ENCODE data around the gene LGALS3BP. TPM values are rescaled to one million over a fixed set of nuclear protein-coding genes. Genes with fewer than 3 reads are reported as not detected.

The LGALS3BP gene
- total and polyA plus RNA-seq, 2 donors (not counting 1 experiment from before 2014, with no cell fraction given) = 1.8 to 7.5 TPM

DNA sequence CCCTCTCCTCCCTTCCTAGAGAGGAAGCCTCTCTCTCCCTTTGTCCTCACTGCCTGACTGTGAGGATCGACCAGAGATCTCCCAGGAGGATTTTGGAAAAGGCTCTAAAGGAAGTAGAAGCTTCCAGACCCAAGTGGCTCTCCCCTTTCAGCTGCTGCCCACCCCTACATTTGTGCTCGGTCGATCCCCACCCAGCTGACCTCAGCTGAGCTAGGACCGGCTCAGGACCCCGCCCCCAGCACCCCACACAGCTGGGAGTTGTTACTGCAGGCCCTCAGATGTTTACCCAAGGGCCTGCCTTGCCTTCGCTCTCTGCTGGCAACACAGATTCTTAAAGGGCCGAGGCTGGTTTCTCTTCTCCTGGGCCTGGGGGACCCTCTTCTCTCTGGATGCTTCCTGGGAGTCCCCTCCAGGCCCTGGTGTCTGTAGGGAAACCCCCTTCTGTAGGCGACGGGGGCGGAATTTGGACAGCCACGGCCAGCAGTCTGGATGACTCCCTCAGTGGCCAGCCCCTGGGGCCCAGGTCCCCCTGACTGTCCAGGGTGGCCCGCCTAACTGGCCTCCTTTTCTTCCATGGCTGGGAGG, 27.7 kb downstream of the LGALS3BP start:
- H3K4me2 ChIP-seq (replicated peaks; ENCODE audit: low read depth, low read length, poor library complexity, severe bottlenecking) = no peak overlapping the region
- no peaks in the 10 kb centered on the region for H3K36me3 ChIP-seq (replicated peaks in 1 of 2; ENCODE audit: control extremely low read depth in 1 of 2, control insufficient read depth in 1 of 2, extremely low read depth in 1 of 2, insufficient read depth in 2 of 2, low read length in 1 of 2)
- Mint-ChIP-seq H3K27ac (no peak overlapping the region), H3K27me3 (peaks cover 10% of the 10 kb centered on the region), H3K4me1 (peaks cover under 1% of the 10 kb centered on the region), H3K4me3 (no peak overlapping the region), H3K9me3 (ENCODE audit: insufficient read depth) (peaks cover 1% of the 10 kb centered on the region)
- WGBS (ENCODE audit: insufficient coverage) = 68% methylated on average over 11 of the region's 12 CpGs
- POLR2A ChIA-PET = no interaction called here
- no peak overlapping the region for H3K27ac ChIP-seq (ENCODE audit: low read length in 2 of 2)
- no peak for DNase-seq
- no peaks in the 10 kb centered on the region for H4K20me1 ChIP-seq (ENCODE audit: control insufficient read depth, insufficient read depth, low read length, poor library complexity, severe bottlenecking)
- no peak overlapping the region for H3K9ac ChIP-seq (ENCODE audit: low read length)
- no peak overlapping the region for H2AFZ ChIP-seq (ENCODE audit: insufficient read depth, low read depth, low read length, poor library complexity, severe bottlenecking)
- no peak for TF ChIP-seq EZH2 (IDR thresholded peaks at IDR 0.05; ENCODE audit: borderline replicate concordance, insufficient read depth, low read depth, low read length, poor library complexity, severe bottlenecking)
- TF ChIP-seq, protein P1, sequence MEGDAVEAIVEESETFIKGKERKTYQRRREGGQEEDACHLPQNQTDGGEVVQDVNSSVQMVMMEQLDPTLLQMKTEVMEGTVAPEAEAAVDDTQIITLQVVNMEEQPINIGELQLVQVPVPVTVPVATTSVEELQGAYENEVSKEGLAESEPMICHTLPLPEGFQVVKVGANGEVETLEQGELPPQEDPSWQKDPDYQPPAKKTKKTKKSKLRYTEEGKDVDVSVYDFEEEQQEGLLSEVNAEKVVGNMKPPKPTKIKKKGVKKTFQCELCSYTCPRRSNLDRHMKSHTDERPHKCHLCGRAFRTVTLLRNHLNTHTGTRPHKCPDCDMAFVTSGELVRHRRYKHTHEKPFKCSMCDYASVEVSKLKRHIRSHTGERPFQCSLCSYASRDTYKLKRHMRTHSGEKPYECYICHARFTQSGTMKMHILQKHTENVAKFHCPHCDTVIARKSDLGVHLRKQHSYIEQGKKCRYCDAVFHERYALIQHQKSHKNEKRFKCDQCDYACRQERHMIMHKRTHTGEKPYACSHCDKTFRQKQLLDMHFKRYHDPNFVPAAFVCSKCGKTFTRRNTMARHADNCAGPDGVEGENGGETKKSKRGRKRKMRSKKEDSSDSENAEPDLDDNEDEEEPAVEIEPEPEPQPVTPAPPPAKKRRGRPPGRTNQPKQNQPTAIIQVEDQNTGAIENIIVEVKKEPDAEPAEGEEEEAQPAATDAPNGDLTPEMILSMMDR (IDR thresholded peaks at IDR 0.05) = no peak
- no peaks in the 10 kb centered on the region for H3K4me1 ChIP-seq (ENCODE audit: control insufficient read depth in 2 of 2, insufficient read depth in 2 of 2, low read length in 2 of 2)
- peaks cover 0 to 13% (median 0%) of the 10 kb centered on the region in 4 experiments for H3K27me3 ChIP-seq (replicated peaks in 1 of 4; ENCODE audit: control extremely low read depth in 1 of 4, control insufficient read depth in 3 of 4, insufficient read depth in 4 of 4, low read length in 3 of 4)
- H3K9me3 ChIP-seq (ENCODE audit: control extremely low read depth in 1 of 3, control insufficient read depth in 2 of 3, insufficient read depth in 1 of 3, low read length in 2 of 3) = peaks cover 0 to 30% (median 17%) of the 10 kb centered on the region in 3 donors
- CTCF ChIA-PET = interaction anchor here (1.0 kb wide), 1 partner anchor 12 kb away, joined by 3 read pairs; no protein-coding TSS in a partner anchor
- H3K4me3 ChIP-seq (ENCODE audit: control extremely low read depth in 1 of 5, extremely low read depth in 1 of 5, insufficient read depth in 1 of 5, low read depth in 2 of 5, low read length in 4 of 5) = no peak overlapping the region
- H3K79me2 ChIP-seq (ENCODE audit: control insufficient read depth, insufficient read depth, low read length) = no peaks in the 10 kb centered on the region
- ATAC-seq (ENCODE audit: low read depth) = no peak
- intact Hi-C loops (cut with micrococcal nuclease) = no loop called here

DNA sequence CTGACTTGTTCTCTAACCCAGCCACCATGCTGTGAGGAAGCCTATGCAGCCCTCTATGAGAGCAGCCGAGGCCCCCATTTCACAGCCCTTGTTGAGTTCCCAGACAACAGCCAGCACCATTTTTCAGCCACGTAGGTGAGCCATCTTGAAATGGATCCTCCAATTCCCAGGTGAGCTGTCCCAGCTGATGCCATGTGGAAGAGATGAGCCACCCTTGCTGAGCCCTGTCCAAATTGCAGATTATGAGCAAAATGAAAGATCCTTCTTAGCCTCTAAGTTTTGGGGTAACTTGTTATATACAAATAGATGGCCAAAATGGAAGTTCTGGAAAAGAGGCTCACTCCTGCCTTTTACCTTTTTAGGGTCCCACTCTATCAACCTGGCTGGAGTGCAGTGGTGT, 28.9 kb downstream of the LGALS3BP start:
- no CpG with 5 or more reads among the region's 2 CpGs for WGBS (ENCODE audit: insufficient coverage)
- Histone ChIP-seq H3K9ac (ENCODE audit: low read length) (no peak overlapping the region), H3K27me3 (replicated peaks in 1 of 4; ENCODE audit: control extremely low read depth in 1 of 4, control insufficient read depth in 3 of 4, insufficient read depth in 4 of 4, low read length in 3 of 4) (peaks cover 0 to 13% (median 1%) of the 10 kb centered on the region in 4 experiments), H3K27ac (ENCODE audit: low read length in 2 of 2) (no peak overlapping the region), H4K20me1 (ENCODE audit: control insufficient read depth, insufficient read depth, low read length, poor library complexity, severe bottlenecking) (no peaks in the 10 kb centered on the region), H3K4me2 (replicated peaks; ENCODE audit: low read depth, low read length, poor library complexity, severe bottlenecking) (no peak overlapping the region), H3K36me3 (replicated peaks in 1 of 2; ENCODE audit: control extremely low read depth in 1 of 2, control insufficient read depth in 1 of 2, extremely low read depth in 1 of 2, insufficient read depth in 2 of 2, low read length in 1 of 2) (no peaks in the 10 kb centered on the region), H3K9me3 (ENCODE audit: control extremely low read depth in 1 of 3, control insufficient read depth in 2 of 3, insufficient read depth in 1 of 3, low read length in 2 of 3) (peaks cover 0 to 30% (median 17%) of the 10 kb centered on the region in 3 donors), H3K4me1 (ENCODE audit: control insufficient read depth in 2 of 2, insufficient read depth in 2 of 2, low read length in 2 of 2) (peaks cover 0 to 11% of the 10 kb centered on the region in 2 donors), H3K79me2 (ENCODE audit: control insufficient read depth, insufficient read depth, low read length) (no peaks in the 10 kb centered on the region), H3K4me3 (ENCODE audit: control extremely low read depth in 1 of 5, extremely low read depth in 1 of 5, insufficient read depth in 1 of 5, low read depth in 2 of 5, low read length in 4 of 5) (no peak overlapping the region), H2AFZ (ENCODE audit: insufficient read depth, low read depth, low read length, poor library complexity, severe bottlenecking) (no peak overlapping the region)
- no peak for DNase-seq
- Mint-ChIP-seq H3K27ac (no peak overlapping the region), H3K9me3 (ENCODE audit: insufficient read depth) (peaks cover 1% of the 10 kb centered on the region), H3K27me3 (peaks cover 13% of the 10 kb centered on the region), H3K4me1 (peaks cover 12% of the 10 kb centered on the region), H3K4me3 (no peak overlapping the region)
- TF ChIP-seq, protein P1 (IDR thresholded peaks at IDR 0.05) = no peak
- no peak for TF ChIP-seq EZH2 (IDR thresholded peaks at IDR 0.05; ENCODE audit: borderline replicate concordance, insufficient read depth, low read depth, low read length, poor library complexity, severe bottlenecking)
- ChIA-PET CTCF (interaction anchor here (1.0 kb wide), 1 partner anchor 13 kb away, joined by 3 read pairs; no protein-coding TSS in a partner anchor), POLR2A (interaction anchor here (1.4 kb wide), 1 partner anchor 9 kb away, joined by 7 read pairs; no protein-coding TSS in a partner anchor)
- no peak for ATAC-seq (ENCODE audit: low read depth)
- intact Hi-C loops (cut with micrococcal nuclease) = no loop called here
